ENCODE data around the gene RAB43.

DNA sequence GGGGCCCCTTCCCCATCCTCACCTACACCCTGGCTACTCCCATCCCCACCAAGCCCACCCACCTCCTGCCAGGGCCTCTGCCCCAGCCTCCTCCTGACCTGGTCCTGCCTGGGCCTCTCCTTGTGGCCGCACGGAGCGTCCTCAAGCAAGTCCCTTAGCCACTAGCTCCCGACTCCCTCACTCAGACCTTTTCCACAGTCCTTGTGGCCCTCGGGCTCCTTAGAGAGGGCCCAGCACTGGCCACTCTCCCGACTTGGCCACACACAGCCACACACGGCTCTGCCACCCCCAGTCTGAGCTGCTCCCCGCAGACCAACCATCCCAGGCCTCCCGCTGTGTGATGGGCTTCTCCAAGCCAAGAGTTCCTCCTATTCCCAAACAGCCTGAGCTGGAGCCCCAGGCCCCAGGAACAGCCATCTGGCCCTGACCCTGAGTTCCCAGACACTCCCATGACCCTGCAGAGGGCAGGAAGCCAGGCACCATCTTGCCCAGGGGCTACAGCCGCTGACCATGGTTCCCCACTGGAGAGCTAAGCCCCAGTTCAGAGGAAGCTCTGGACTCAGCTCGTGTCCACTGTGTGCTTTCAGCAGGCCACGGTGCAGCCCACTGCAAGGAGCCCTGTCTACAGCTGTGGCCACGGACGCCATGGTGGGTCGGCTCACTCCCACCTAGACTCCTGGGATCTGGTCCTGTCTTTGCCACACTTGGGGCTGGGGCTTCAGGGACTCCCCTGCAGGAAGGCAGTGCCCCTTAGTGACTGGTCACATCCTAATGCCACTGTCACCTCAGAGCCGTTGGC is 7.0 kb upstream of the RAB43 start:
- TF ChIP-seq EZH2phosphoT487 (IDR thresholded peaks at IDR 0.05; ENCODE audit: borderline replicate concordance), result no peak
- TF ChIP-seq, protein P1, sequence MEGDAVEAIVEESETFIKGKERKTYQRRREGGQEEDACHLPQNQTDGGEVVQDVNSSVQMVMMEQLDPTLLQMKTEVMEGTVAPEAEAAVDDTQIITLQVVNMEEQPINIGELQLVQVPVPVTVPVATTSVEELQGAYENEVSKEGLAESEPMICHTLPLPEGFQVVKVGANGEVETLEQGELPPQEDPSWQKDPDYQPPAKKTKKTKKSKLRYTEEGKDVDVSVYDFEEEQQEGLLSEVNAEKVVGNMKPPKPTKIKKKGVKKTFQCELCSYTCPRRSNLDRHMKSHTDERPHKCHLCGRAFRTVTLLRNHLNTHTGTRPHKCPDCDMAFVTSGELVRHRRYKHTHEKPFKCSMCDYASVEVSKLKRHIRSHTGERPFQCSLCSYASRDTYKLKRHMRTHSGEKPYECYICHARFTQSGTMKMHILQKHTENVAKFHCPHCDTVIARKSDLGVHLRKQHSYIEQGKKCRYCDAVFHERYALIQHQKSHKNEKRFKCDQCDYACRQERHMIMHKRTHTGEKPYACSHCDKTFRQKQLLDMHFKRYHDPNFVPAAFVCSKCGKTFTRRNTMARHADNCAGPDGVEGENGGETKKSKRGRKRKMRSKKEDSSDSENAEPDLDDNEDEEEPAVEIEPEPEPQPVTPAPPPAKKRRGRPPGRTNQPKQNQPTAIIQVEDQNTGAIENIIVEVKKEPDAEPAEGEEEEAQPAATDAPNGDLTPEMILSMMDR (IDR thresholded peaks at IDR 0.05 in 2 of 3, conservative IDR thresholded peaks at IDR 0.05 in 1 of 3; ENCODE audit: borderline replicate concordance in 1 of 3, insufficient read depth in 1 of 3, low read depth in 2 of 3, low read length in 2 of 3), result no peak
- no peak for TF ChIP-seq POLR2AphosphoS5 (IDR thresholded peaks at IDR 0.05; ENCODE audit: low read depth, low read length)
